Measurements from ENCODE around the gene METAP2.

METAP2 gene

GRCh38 chr12:95528431-95528830 lies 54.5 kb downstream of the METAP2 start:
- TF ChIP-seq POU2F2 (IDR thresholded peaks at IDR 0.05; ENCODE audit: low read depth, low read length), result no peak
- no peak for TF ChIP-seq POLR2A (IDR thresholded peaks at IDR 0.05; ENCODE audit: low read depth, low read length)
- TF ChIP-seq POLR2AphosphoS5 (IDR thresholded peaks at IDR 0.05; ENCODE audit: low read depth, low read length), result no peak
- no peak for TF ChIP-seq PAX5 (IDR thresholded peaks at IDR 0.05; ENCODE audit: insufficient read depth, low read length, severe bottlenecking)
- no peak for TF ChIP-seq TAF1 (IDR thresholded peaks at IDR 0.05; ENCODE audit: low read depth, low read length)
- TF ChIP-seq SPI1 (IDR thresholded peaks at IDR 0.05; ENCODE audit: low read depth, low read length), result no peak
- no peak for FAIRE-seq
- no peak for DNase-seq (ENCODE audit: insufficient read length, low spot score)

GRCh38 chr12:95529693-95530225 lies 55.8 kb downstream of the METAP2 start:
- FAIRE-seq (no peak), DNase-seq (ENCODE audit: insufficient read length, low spot score) (no peak)
- TF ChIP-seq POLR2AphosphoS5 (IDR thresholded peaks at IDR 0.05; ENCODE audit: low read depth, low read length) (no peak), PAX5 (IDR thresholded peaks at IDR 0.05; ENCODE audit: insufficient read depth, low read length, severe bottlenecking) (no peak), POU2F2 (IDR thresholded peaks at IDR 0.05; ENCODE audit: low read depth, low read length) (no peak)

GRCh38 chr12:95532851-95533250 lies 58.9 kb downstream of the METAP2 start:
- no peak for DNase-seq (ENCODE audit: insufficient read length, low spot score)
- FAIRE-seq, result no peak
- TF ChIP-seq TAF1 (IDR thresholded peaks at IDR 0.05; ENCODE audit: low read depth, low read length), result no peak
- TF ChIP-seq POLR2AphosphoS5 (IDR thresholded peaks at IDR 0.05; ENCODE audit: low read depth, low read length), result no peak
- TF ChIP-seq SPI1 (IDR thresholded peaks at IDR 0.05; ENCODE audit: low read depth, low read length), result no peak
- TF ChIP-seq POLR2A (IDR thresholded peaks at IDR 0.05; ENCODE audit: low read depth, low read length), result no peak
- TF ChIP-seq POU2F2 (IDR thresholded peaks at IDR 0.05; ENCODE audit: low read depth, low read length), result no peak

- FAIRE-seq (no peak), DNase-seq (ENCODE audit: insufficient read length, low spot score) (no peak)
- TF ChIP-seq PAX5 (IDR thresholded peaks at IDR 0.05; ENCODE audit: insufficient read depth, low read length, severe bottlenecking), result no peak
- no peak for TF ChIP-seq POLR2A (IDR thresholded peaks at IDR 0.05; ENCODE audit: low read depth, low read length)
- TF ChIP-seq SPI1 (IDR thresholded peaks at IDR 0.05; ENCODE audit: low read depth, low read length), result no peak
- no peak for TF ChIP-seq POLR2AphosphoS5 (IDR thresholded peaks at IDR 0.05; ENCODE audit: low read depth, low read length)
- no peak for TF ChIP-seq POU2F2 (IDR thresholded peaks at IDR 0.05; ENCODE audit: low read depth, low read length)
- no peak for TF ChIP-seq TAF1 (IDR thresholded peaks at IDR 0.05; ENCODE audit: low read depth, low read length)
These were observed 60.0 kb downstream of the METAP2 start for GRCh38 chr12:95533985-95534384.

- FAIRE-seq, result no peak
- TF ChIP-seq POLR2AphosphoS5 (IDR thresholded peaks at IDR 0.05; ENCODE audit: low read depth, low read length) (no peak), POU2F2 (IDR thresholded peaks at IDR 0.05; ENCODE audit: low read depth, low read length) (no peak), PAX5 (IDR thresholded peaks at IDR 0.05; ENCODE audit: insufficient read depth, low read length, severe bottlenecking) (no peak), SPI1 (IDR thresholded peaks at IDR 0.05; ENCODE audit: low read depth, low read length) (no peak), POLR2A (IDR thresholded peaks at IDR 0.05; ENCODE audit: low read depth, low read length) (no peak), TAF1 (IDR thresholded peaks at IDR 0.05; ENCODE audit: low read depth, low read length) (no peak)
These were observed 64.1 kb downstream of the METAP2 start for GRCh38 chr12:95538006-95538405.

GRCh38 chr12:95538656-95539055 lies 64.7 kb downstream of the METAP2 start:
- FAIRE-seq, result no peak
- DNase-seq (ENCODE audit: insufficient read length, low spot score), result no peak
- TF ChIP-seq TAF1 (IDR thresholded peaks at IDR 0.05; ENCODE audit: low read depth, low read length) (no peak), SPI1 (IDR thresholded peaks at IDR 0.05; ENCODE audit: low read depth, low read length) (no peak), POLR2A (IDR thresholded peaks at IDR 0.05; ENCODE audit: low read depth, low read length) (no peak), PAX5 (IDR thresholded peaks at IDR 0.05; ENCODE audit: insufficient read depth, low read length, severe bottlenecking) (no peak), POU2F2 (IDR thresholded peaks at IDR 0.05; ENCODE audit: low read depth, low read length) (no peak)

More at GRCh38 chr12:95538006-95538405, 64.1 kb downstream of the METAP2 start:
- no peak for DNase-seq (ENCODE audit: insufficient read length, low spot score)

GRCh38 chr12:95541436-95541835 lies 67.5 kb downstream of the METAP2 start:
- DNase-seq (ENCODE audit: insufficient read length, low spot score), result no peak
- FAIRE-seq, result no peak

GRCh38 chr12:95543305-95543704 lies 69.4 kb downstream of the METAP2 start:
- FAIRE-seq (no peak), DNase-seq (ENCODE audit: insufficient read length, low spot score) (no peak)
- no peak for TF ChIP-seq TAF1 (IDR thresholded peaks at IDR 0.05; ENCODE audit: low read depth, low read length)
- no peak for TF ChIP-seq POU2F2 (IDR thresholded peaks at IDR 0.05; ENCODE audit: low read depth, low read length)
- no peak for TF ChIP-seq POLR2AphosphoS5 (IDR thresholded peaks at IDR 0.05; ENCODE audit: low read depth, low read length)
- TF ChIP-seq POLR2A (IDR thresholded peaks at IDR 0.05; ENCODE audit: low read depth, low read length), result no peak
- no peak for TF ChIP-seq SPI1 (IDR thresholded peaks at IDR 0.05; ENCODE audit: low read depth, low read length)
- TF ChIP-seq PAX5 (IDR thresholded peaks at IDR 0.05; ENCODE audit: insufficient read depth, low read length, severe bottlenecking), result no peak

More at GRCh38 chr12:95541436-95541835, 67.5 kb downstream of the METAP2 start:
- TF ChIP-seq POU2F2 (IDR thresholded peaks at IDR 0.05; ENCODE audit: low read depth, low read length) (no peak), POLR2AphosphoS5 (IDR thresholded peaks at IDR 0.05; ENCODE audit: low read depth, low read length) (no peak), PAX5 (IDR thresholded peaks at IDR 0.05; ENCODE audit: insufficient read depth, low read length, severe bottlenecking) (no peak), SPI1 (IDR thresholded peaks at IDR 0.05; ENCODE audit: low read depth, low read length) (no peak), TAF1 (IDR thresholded peaks at IDR 0.05; ENCODE audit: low read depth, low read length) (no peak), POLR2A (IDR thresholded peaks at IDR 0.05; ENCODE audit: low read depth, low read length) (no peak)

- FAIRE-seq (no peak), DNase-seq (ENCODE audit: insufficient read length, low spot score) (no peak)
- TF ChIP-seq PAX5 (IDR thresholded peaks at IDR 0.05; ENCODE audit: insufficient read depth, low read length, severe bottlenecking) (no peak), POLR2A (IDR thresholded peaks at IDR 0.05; ENCODE audit: low read depth, low read length) (no peak), POLR2AphosphoS5 (IDR thresholded peaks at IDR 0.05; ENCODE audit: low read depth, low read length) (no peak), SPI1 (IDR thresholded peaks at IDR 0.05; ENCODE audit: low read depth, low read length) (no peak)
These were observed 70.8 kb downstream of the METAP2 start for GRCh38 chr12:95544756-95545155.

- TF ChIP-seq SPI1 (IDR thresholded peaks at IDR 0.05; ENCODE audit: low read depth, low read length) (no peak), PAX5 (IDR thresholded peaks at IDR 0.05; ENCODE audit: insufficient read depth, low read length, severe bottlenecking) (no peak), POLR2AphosphoS5 (IDR thresholded peaks at IDR 0.05; ENCODE audit: low read depth, low read length) (no peak), TAF1 (IDR thresholded peaks at IDR 0.05; ENCODE audit: low read depth, low read length) (no peak), POU2F2 (IDR thresholded peaks at IDR 0.05; ENCODE audit: low read depth, low read length) (no peak), POLR2A (IDR thresholded peaks at IDR 0.05; ENCODE audit: low read depth, low read length) (no peak)
- FAIRE-seq (no peak), DNase-seq (ENCODE audit: insufficient read length, low spot score) (no peak)
These were observed 71.4 kb downstream of the METAP2 start for GRCh38 chr12:95545303-95545702.

All from GM12891 (cell line).